OCI-LY7 (cell line): ENCODE data around the gene CSF2RB. TPM values are rescaled to one million over a fixed set of nuclear protein-coding genes. Genes with fewer than 3 reads are reported as not detected.

ENCODE experiments used
- BruUV-seq: library from RNA; stranded (reverse); fragments of 400-500 nt; replicated peaks from 2 replicates; lab custom pipeline; 2021; lab: Mats Ljungman, UMichigan
- CTCF ChIA-PET: fragments of 300-600 bp; sonication (Branson Sonifier 250); formaldehyde crosslinking; loops from one replicate; lab custom pipeline; 2022; ENCODE audit warnings: antibody characterized with exemption; ENCODE audit not compliant: unreplicated experiment; lab: Charles Lee
- POLR2A ChIA-PET: fragments of 300-600 bp; sonication (Branson Sonifier 250); formaldehyde crosslinking; loops from one replicate; lab custom pipeline; 2022; ENCODE audit warnings: antibody characterized with exemption; lab: Charles Lee
- DNase-seq: peaks from one replicate; pipeline ENCODE4 v3.0.0-alpha.2; 2015; ENCODE audit warnings: low spot score
- H2AFZ ChIP-seq: fragments of 200-600 bp; sonication (generic), shearing (Covaris generic); 2 replicates; pipeline ENCODE4 v1.6.1; 2014; ENCODE audit warnings: mild to moderate bottlenecking, antibody characterized with exemption, low read length, moderate library complexity
- H3K27ac ChIP-seq: fragments of 200-600 bp; sonication (generic); 2 replicates; pipeline ENCODE4 v1.5.1; 2014; ENCODE audit warnings: mixed run types, low read depth, mild to moderate bottlenecking, moderate library complexity, low read length, inconsistent platforms; ENCODE audit not compliant: poor library complexity, severe bottlenecking
- H3K36me3 ChIP-seq: fragments of 200-600 bp; sonication (generic); 2 replicates; pipeline ENCODE4 v1.6.1; 2014; ENCODE audit warnings: mild to moderate bottlenecking, antibody characterized with exemption, low read length, moderate library complexity, mixed read lengths; ENCODE audit not compliant: insufficient read depth
- H3K4me1 ChIP-seq: fragments of 200-600 bp; sonication (generic); 2 replicates; pipeline ENCODE4 v1.5.1; 2014; ENCODE audit warnings: mild to moderate bottlenecking, low read length; ENCODE audit not compliant: insufficient read depth, poor library complexity, severe bottlenecking
- H3K4me2 ChIP-seq: fragments of 200-600 bp; sonication (generic); 2 replicates; pipeline ENCODE4 v1.6.1; 2014; ENCODE audit warnings: mild to moderate bottlenecking, low read length
- H3K4me3 ChIP-seq: fragments of 200-600 bp; sonication (generic); 2 replicates; pipeline ENCODE4 v1.5.1; 2014; ENCODE audit warnings: mild to moderate bottlenecking, low read depth, low read length; ENCODE audit not compliant: poor library complexity, severe bottlenecking
- H3K79me2 ChIP-seq: fragments of 200-600 bp; sonication (generic); 2 replicates; pipeline ENCODE4 v1.6.1; 2016; ENCODE audit warnings: low read depth, mild to moderate bottlenecking, low read length, moderate library complexity, mixed read lengths; ENCODE audit not compliant: insufficient read depth
- H3K9me2 ChIP-seq: fragments of 200-600 bp; sonication (generic); 2 replicates; pipeline ENCODE4 v1.6.1; 2016; ENCODE audit warnings: mild to moderate bottlenecking, low read length, mixed read lengths; ENCODE audit not compliant: insufficient read depth
- H3K9me3 ChIP-seq: fragments of 200-600 bp; sonication (generic); 2 replicates; pipeline ENCODE4 v1.6.1; 2014; ENCODE audit warnings: mild to moderate bottlenecking, mixed run types, low read length, mixed read lengths
- H4K20me1 ChIP-seq: fragments of 200-600 bp; sonication (generic); 2 replicates; pipeline ENCODE4 v1.6.1; 2014; ENCODE audit warnings: mild to moderate bottlenecking, antibody characterized with exemption, low read length, moderate library complexity, mixed read lengths; ENCODE audit not compliant: insufficient read depth
- EZH2phosphoT487 ChIP-seq: fragments of 200-600 bp; sonication (generic); IDR thresholded peaks from 2 replicates; pipeline ENCODE4 v1.6.1; 2018; ENCODE audit warnings: low read depth, borderline replicate concordance, mild to moderate bottlenecking, mixed run types, antibody characterized with exemption, low read length, moderate library complexity, mixed read lengths
- intact Hi-C: fragments of 100-400 bp; cut with micrococcal nuclease; formaldehyde crosslinking; loops from one replicate; pipeline ENCODE4 v1.10.0; 2022; ENCODE audit not compliant: unreplicated experiment
- total RNA-seq, 2 experiments: library from RNA; depleted of rRNA in 1 of 2; stranded (reverse); fragments of >200 nt in 1 of 2; shearing (Covaris generic) in 1 of 2; gene quantifications; 2 replicates each; pipeline ENCODE4 v1.2.3, GENCODE V29; 2014 to 2022
- TF ChIP-seq, protein P1 (sequence below): fragments of 200-600 bp; sonication (generic); conservative IDR thresholded peaks from 2 replicates; pipeline ENCODE4 v1.5.1; 2014; ENCODE audit warnings: mild to moderate bottlenecking, antibody characterized with exemption, low read length, moderate library complexity, mixed read lengths

Gene CSF2RB
- total RNA-seq, 2 experiments from 2014 or later = 6.2 to 23.4 TPM

GRCh38 chr22:36950797-36951590, 37.6 kb downstream of the CSF2RB start:
- no peaks in the 10 kb centered on the region for H3K79me2 ChIP-seq
- H3K4me2 ChIP-seq = no peak overlapping the region
- no peak for TF ChIP-seq EZH2phosphoT487
- TF ChIP-seq, protein P1, sequence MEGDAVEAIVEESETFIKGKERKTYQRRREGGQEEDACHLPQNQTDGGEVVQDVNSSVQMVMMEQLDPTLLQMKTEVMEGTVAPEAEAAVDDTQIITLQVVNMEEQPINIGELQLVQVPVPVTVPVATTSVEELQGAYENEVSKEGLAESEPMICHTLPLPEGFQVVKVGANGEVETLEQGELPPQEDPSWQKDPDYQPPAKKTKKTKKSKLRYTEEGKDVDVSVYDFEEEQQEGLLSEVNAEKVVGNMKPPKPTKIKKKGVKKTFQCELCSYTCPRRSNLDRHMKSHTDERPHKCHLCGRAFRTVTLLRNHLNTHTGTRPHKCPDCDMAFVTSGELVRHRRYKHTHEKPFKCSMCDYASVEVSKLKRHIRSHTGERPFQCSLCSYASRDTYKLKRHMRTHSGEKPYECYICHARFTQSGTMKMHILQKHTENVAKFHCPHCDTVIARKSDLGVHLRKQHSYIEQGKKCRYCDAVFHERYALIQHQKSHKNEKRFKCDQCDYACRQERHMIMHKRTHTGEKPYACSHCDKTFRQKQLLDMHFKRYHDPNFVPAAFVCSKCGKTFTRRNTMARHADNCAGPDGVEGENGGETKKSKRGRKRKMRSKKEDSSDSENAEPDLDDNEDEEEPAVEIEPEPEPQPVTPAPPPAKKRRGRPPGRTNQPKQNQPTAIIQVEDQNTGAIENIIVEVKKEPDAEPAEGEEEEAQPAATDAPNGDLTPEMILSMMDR = no peak
- BruUV-seq = no TSS peak
- no peak overlapping the region for H2AFZ ChIP-seq
- no peaks in the 10 kb centered on the region for H3K9me3 ChIP-seq
- intact Hi-C loops = no loop called here
- H3K9me2 ChIP-seq = no peaks in the 10 kb centered on the region
- no peaks in the 10 kb centered on the region for H3K4me1 ChIP-seq
- no peaks in the 10 kb centered on the region for H4K20me1 ChIP-seq
- H3K27ac ChIP-seq = no peak overlapping the region
- no peaks in the 10 kb centered on the region for H3K36me3 ChIP-seq
- POLR2A ChIA-PET = no interaction called here
- no peak for DNase-seq
- CTCF ChIA-PET = no interaction called here
- no peak overlapping the region for H3K4me3 ChIP-seq

DNA sequence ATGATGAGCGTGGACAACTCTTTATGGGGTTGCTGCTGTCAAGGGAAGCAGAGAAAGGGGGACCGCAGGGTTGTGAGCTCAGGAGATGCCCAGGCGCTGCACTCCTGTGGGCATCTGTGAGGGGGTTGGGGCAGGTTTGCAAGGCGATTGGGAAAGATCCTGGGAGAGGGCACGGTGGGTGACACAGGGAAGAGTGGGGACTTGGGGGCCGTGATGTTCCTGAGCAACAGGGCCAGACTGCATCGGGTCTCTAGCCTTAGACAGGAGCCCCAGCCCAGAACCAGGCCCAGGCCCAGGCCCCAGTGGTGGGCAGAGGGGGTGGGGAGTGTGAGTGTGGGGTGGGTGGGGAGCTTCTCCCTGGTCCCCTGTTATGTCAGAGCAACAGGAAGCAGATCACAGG, 38.3 kb downstream of the CSF2RB start:
- ChIA-PET CTCF (no interaction called here), POLR2A (no interaction called here)
- Histone ChIP-seq H3K4me3 (no peak overlapping the region), H4K20me1 (no peaks in the 10 kb centered on the region), H3K79me2 (no peaks in the 10 kb centered on the region), H3K36me3 (no peaks in the 10 kb centered on the region), H3K27ac (no peak overlapping the region), H3K9me2 (no peaks in the 10 kb centered on the region), H2AFZ (no peak overlapping the region), H3K4me2 (no peak overlapping the region), H3K9me3 (no peaks in the 10 kb centered on the region), H3K4me1 (no peaks in the 10 kb centered on the region)
- intact Hi-C loops = no loop called here
- TF ChIP-seq, protein P1 = no peak
- no peak for TF ChIP-seq EZH2phosphoT487
- no TSS peak for BruUV-seq
- DNase-seq = no peak
